Neutrophil (primary cell): Measurements from ENCODE around the gene SERTAD1.

Source experiments
- H3K27ac ChIP-seq: fragments of 200-600 bp; sonication (generic); 2 replicates; pipeline ENCODE4 v1.5.1; 2016; ENCODE audit warnings: mild to moderate bottlenecking, moderate library complexity
- H3K27me3 ChIP-seq: fragments of 200-600 bp; sonication (generic); 2 replicates; pipeline ENCODE4 v1.6.0; 2016; ENCODE audit warnings: mild to moderate bottlenecking
- H3K36me3 ChIP-seq: fragments of 200-600 bp; sonication (generic); 2 replicates; pipeline ENCODE4 v1.5.1; 2017
- H3K4me1 ChIP-seq, 2 experiments: fragments of 200-600 bp in 1 of 2; sonication (generic) in 1 of 2; 1 replicate in 1 of 2; 2 replicates in 1 of 2; pipeline versions ENCODE4 v1.5.1 to v1.6.1; 2013 to 2016; ENCODE audit warnings: low read depth in 1 of 2, low read length in 1 of 2, mild to moderate bottlenecking in 1 of 2, moderate library complexity in 1 of 2; ENCODE audit not compliant: control insufficient read depth in 1 of 2, insufficient read depth in 1 of 2
- H3K4me3 ChIP-seq, 2 experiments: fragments of 200-600 bp in 1 of 2; sonication (generic) in 1 of 2; 1 replicate in 1 of 2; 2 replicates in 1 of 2; pipeline ENCODE4 v1.5.1; 2013 to 2016; ENCODE audit warnings: low read depth in 1 of 2, low read length in 1 of 2, mild to moderate bottlenecking in 1 of 2, moderate library complexity in 1 of 2
- H3K9me3 ChIP-seq: fragments of 200-600 bp; sonication (generic); 2 replicates; pipeline ENCODE4 v1.5.1; 2016
- CTCF ChIP-seq: fragments of 200-600 bp; sonication (generic); IDR thresholded peaks from 2 replicates; pipeline ENCODE4 v1.5.1; 2016; ENCODE audit warnings: antibody characterized with exemption

The SERTAD1 gene

DNA sequence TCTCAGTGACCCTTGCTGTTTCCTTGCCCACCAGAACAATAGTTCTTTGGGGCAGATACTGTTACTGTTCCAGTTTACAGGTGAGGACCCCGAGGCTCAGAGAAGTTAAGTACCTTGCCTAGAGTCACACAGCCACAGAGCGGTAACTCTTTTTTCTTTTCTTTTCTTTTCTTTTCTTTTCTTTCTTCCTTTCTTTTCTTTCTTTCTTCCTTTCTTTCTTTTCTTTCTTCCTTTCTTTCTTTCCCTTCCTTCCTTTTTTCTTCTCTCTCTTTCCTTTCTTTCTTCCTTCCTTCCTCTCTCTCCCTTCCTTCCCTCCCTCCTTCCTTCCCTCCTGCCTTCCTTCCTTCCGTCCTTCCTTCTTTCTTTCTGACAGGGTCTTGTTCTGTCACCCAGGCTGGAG, 7.8 kb downstream of the SERTAD1 start:
- Histone ChIP-seq H3K4me1 (peaks cover 45 to 49% of the 10 kb centered on the region in 2 experiments), H3K9me3 (no peaks in the 10 kb centered on the region), H3K27ac (peak overlapping the region; percentile 67), H3K4me3 (no peak overlapping the region), H3K27me3 (peaks cover 6% of the 10 kb centered on the region), H3K36me3 (peaks cover 8% of the 10 kb centered on the region)
- no peak for TF ChIP-seq CTCF

- no peak for TF ChIP-seq CTCF
- H3K4me3 ChIP-seq, result peak overlapping the region in 1 of 2 experiments; percentile 24
- no peaks in the 10 kb centered on the region for H3K9me3 ChIP-seq
- H3K27ac ChIP-seq, result peak overlapping the region; percentile 67
- H3K36me3 ChIP-seq, result peaks cover 4% of the 10 kb centered on the region
- H3K27me3 ChIP-seq, result peaks cover 8% of the 10 kb centered on the region
- H3K4me1 ChIP-seq, result peaks cover 45 to 49% of the 10 kb centered on the region in 2 experiments
Measured at GRCh38 chr19:40417643-40417981, 8.2 kb downstream of the SERTAD1 start.

- peaks cover 8% of the 10 kb centered on the region for H3K27me3 ChIP-seq
- TF ChIP-seq CTCF, result no peak
- peaks cover 45 to 49% of the 10 kb centered on the region in 2 experiments for H3K4me1 ChIP-seq
- H3K4me3 ChIP-seq, result peak overlapping the region in 1 of 2 experiments; percentile 24
- H3K9me3 ChIP-seq, result no peaks in the 10 kb centered on the region
- H3K27ac ChIP-seq, result peak overlapping the region; percentile 67
- no peaks in the 10 kb centered on the region for H3K36me3 ChIP-seq
Measured at GRCh38 chr19:40416918-40417642, 8.7 kb downstream of the SERTAD1 start.

DNA sequence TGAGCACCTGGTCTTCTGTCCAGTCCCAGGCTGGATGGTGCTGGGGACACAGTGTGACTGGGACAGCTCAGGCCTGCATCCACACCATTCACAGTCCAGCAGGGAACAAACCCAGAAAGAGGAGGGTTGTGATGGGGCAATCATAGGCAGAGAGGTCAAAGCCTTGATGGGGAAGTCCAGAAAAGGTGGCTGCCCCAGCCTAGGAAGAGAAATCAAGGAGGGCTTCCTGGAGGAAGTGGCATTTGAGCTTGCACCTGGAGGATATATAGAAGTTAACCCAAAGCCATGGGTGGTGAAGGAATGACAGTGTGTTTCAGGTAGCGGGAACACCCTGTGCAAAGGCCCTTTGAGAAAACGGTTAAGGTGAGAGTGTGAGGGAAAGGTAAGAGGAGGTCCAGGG, 10.0 kb downstream of the SERTAD1 start:
- Histone ChIP-seq H3K36me3 (no peaks in the 10 kb centered on the region), H3K9me3 (no peaks in the 10 kb centered on the region), H3K4me3 (no peak overlapping the region), H3K27ac (peak overlapping the region; percentile 67), H3K27me3 (peaks cover 8% of the 10 kb centered on the region), H3K4me1 (peaks cover 36 to 37% of the 10 kb centered on the region in 2 experiments)
- TF ChIP-seq CTCF, result no peak

- Histone ChIP-seq H3K27me3 (peaks cover 8% of the 10 kb centered on the region), H3K36me3 (no peaks in the 10 kb centered on the region), H3K9me3 (no peaks in the 10 kb centered on the region), H3K4me1 (peaks cover 30 to 32% of the 10 kb centered on the region in 2 experiments), H3K27ac (no peak overlapping the region), H3K4me3 (no peak overlapping the region)
- no peak for TF ChIP-seq CTCF
Measured at GRCh38 chr19:40414542-40415535, 11.0 kb downstream of the SERTAD1 start.
